Spleen (tissue), 7 donors: ENCODE data around the gene ZIK1.

Source experiments
- POLR2A ChIP-seq, 3 donors: fragments of 450-650 bp; IDR thresholded peaks; one replicate each; pipeline ENCODE4 v1.5.1; 2017; ENCODE audit warnings: antibody characterized with exemption in 3 of 3, mild to moderate bottlenecking in 1 of 3
- POLR2AphosphoS5 ChIP-seq, 3 donors: sonication (generic); formaldehyde crosslinking; IDR thresholded peaks; one replicate each; pipeline ENCODE4 v1.5.1; 2017; ENCODE audit warnings: antibody characterized with exemption in 3 of 3
- TF ChIP-seq, protein P1 (sequence below), 11 experiments: fragments of 200-600 bp in 7 of 11; fragments of 450-650 bp in 4 of 11; sonication (generic) in 4 of 11; IDR thresholded peaks in 8 of 11; conservative IDR thresholded peaks in 3 of 11; 1 replicate in 7 of 11; 2 replicates in 4 of 11; pipeline versions ENCODE4 v1.4.0 to v1.8.0; 2016 to 2021; ENCODE audit warnings: antibody characterized with exemption in 11 of 11, inconsistent platforms in 4 of 11, mild to moderate bottlenecking in 1 of 11
- donor health status: DM: no; HTN: no; CAD: no; lungs with moderate emphysema.
- donor health status: DM: no; HTN: no; CAD: no.
- donor health status: DM: no; HTN: no; CAD: no.

DNA sequence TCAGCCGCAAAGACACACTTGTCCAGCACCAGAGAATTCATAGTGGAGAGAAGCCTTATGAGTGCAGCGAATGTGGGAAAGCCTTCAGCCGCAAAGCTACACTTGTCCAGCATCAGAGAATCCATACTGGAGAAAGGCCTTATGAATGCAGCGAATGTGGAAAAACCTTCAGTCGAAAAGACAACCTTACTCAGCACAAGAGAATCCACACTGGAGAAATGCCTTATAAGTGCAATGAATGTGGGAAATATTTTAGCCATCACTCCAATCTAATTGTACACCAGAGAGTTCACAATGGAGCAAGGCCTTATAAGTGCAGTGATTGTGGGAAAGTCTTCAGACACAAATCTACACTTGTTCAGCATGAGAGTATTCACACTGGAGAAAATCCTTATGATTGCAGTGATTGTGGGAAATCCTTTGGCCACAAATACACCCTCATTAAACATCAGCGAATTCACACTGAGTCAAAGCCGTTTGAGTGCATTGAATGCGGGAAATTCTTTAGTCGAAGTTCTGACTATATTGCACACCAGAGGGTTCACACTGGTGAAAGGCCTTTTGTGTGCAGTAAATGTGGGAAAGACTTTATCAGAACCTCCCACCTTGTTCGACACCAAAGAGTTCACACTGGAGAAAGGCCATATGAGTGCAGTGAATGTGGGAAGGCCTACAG, 36.9 kb downstream of the ZIK1 start:
- TF ChIP-seq, protein P1, sequence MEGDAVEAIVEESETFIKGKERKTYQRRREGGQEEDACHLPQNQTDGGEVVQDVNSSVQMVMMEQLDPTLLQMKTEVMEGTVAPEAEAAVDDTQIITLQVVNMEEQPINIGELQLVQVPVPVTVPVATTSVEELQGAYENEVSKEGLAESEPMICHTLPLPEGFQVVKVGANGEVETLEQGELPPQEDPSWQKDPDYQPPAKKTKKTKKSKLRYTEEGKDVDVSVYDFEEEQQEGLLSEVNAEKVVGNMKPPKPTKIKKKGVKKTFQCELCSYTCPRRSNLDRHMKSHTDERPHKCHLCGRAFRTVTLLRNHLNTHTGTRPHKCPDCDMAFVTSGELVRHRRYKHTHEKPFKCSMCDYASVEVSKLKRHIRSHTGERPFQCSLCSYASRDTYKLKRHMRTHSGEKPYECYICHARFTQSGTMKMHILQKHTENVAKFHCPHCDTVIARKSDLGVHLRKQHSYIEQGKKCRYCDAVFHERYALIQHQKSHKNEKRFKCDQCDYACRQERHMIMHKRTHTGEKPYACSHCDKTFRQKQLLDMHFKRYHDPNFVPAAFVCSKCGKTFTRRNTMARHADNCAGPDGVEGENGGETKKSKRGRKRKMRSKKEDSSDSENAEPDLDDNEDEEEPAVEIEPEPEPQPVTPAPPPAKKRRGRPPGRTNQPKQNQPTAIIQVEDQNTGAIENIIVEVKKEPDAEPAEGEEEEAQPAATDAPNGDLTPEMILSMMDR (IDR thresholded peaks at IDR 0.05 in 8 of 11, conservative IDR thresholded peaks at IDR 0.05 in 3 of 11) = no peak
- TF ChIP-seq POLR2A (IDR thresholded peaks at IDR 0.05) (no peak), POLR2AphosphoS5 (IDR thresholded peaks at IDR 0.05) (no peak)
